Stimulated activated CD4-positive, alpha-beta T cell treated with anti-CD3 and anti-CD28 coated beads, Interleukin-2, amount 100 ng/mL, for 48 hours (primary cell): Measurements from ENCODE around the gene KIF1C.
"Not testable (repeated sequence)": the region's sequence is repeated elsewhere in the genome, so short reads cannot be mapped to it uniquely, and the experiment has no call there.

Experiments
- DNase-seq, 2 donors: peaks; one replicate each; pipeline ENCODE4 v3.0.0-alpha.2; 2020

The KIF1C gene

DNA sequence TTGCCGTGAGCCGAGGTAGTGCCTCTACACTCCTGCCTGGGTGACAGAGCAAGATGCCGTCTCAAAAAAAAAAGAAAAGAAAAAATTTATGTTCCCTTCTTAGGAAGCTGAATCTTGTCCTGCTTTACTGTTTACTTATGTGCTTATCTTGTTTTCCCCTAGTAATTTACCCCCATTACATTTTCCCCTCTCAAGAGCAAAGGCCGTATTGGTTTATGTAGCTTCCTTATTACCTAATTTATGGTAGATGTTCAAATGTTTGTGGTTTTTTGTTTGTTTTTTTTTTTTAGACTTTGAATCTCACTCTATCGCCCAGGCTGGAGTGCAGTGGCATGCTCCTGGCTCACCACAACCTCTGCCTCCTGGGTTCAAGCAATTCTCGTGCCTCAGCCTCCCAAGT, 47.7 kb downstream of the KIF1C start:
- no peak for DNase-seq

DNA sequence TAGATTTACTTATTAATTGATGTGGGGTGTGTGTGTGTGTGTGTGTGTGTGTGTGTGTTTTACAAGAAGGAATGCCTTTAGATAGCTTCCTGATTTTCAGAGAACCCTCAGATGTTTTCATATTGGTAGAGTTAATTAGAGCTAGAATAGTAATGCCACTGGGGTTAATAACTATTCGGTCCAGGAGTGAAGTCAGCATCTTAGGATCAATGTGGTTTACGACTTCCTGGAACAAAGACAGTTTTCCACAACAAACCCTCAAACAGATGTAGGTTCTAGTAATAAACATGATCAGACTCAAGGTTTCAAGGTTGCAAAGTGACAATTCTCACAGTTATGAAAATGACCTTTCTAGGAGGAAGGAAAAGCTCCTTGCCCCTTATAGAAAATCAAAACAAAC, 49.7 kb downstream of the KIF1C start:
- no peak for DNase-seq

DNA sequence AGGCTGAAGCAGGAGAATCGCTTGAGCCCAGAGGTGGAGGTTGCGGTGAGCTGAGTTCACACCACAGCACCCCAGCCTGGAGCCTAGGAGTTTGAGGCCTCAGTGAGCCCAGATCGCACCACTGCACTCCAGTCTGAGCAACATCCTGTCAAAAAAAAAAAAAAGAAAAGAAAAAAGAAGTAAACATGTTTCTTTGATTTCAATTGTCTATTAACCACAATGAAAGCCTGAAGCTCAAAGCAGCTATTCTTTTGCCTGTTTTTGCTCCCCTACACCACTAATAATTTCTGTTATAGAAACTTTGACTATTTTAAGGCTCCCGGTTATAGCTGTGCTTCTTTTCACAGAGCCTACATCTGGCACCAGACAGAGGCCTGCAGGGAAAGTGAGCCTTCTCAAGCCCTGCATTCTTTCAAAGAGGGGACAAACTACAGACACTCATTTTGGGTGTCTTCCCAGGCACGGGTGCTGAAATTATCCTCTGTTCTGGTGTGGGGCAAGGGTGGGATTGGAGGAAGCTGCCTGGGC, 51.6 kb downstream of the KIF1C start:
- DNase-seq = no peak

DNA sequence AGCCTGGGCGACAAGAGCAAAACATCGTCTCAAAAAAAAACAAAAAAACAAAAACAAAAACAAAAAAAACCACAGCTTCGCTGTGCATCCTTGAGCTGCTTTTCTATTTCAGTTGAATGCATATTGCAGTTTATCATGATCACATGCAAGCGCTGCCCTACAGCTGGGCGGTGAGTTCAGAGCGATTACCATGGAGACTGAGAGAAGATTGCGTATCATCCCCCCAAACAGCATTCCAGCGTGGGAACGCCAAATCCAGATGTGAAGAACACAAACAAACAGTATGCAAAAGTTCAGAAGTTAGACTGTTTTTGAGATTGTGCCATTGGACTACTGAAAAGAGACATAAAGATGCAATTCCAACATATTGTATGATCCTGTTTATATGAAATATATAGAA, 52.5 kb downstream of the KIF1C start:
- no peak for DNase-seq

DNA sequence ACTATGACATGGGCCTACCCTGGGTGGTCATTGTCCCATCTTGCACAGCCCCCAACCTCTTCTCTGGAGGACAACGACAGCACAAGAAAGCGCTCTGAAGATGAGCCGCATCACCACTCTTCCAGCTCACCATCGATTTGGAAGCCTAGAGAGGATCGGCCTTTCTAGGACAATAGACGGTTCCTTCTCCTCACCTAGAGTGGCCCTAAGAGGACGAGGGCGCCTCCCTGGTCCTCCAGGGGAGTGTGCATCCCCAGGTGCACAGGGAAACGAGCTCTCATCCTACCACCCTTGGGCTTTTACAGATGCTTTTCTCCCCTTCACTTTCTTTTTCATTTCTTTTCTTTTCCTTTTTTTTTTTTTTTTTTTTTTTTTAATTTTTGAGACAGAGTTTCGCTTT, 57.8 kb downstream of the KIF1C start:
- DNase-seq = no peak

DNA sequence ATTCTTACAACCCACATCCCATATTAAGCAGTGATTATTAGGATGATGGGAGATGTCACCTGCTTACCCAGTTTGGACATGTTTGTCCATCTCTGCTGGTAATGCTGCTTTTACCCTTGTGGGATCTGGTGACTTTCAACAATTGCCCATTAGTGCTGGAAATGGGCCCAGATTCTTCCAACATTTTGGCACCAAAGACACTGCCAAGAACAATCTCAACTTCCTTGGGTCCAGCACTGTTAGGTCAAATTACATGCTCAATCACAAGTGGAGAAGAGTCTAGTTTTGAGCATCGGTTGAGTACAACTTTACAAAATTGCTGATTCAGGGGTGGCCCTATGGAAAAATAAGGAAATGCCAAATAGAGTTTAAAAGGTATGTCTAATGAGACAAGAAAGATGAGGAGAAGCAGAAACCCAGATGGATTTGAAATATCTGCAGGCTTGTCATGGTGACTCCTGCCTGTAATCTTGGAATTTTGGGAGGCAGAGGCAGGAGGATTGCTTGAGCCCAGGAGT, 67.5 kb downstream of the KIF1C start:
- DNase-seq = no peak

DNA sequence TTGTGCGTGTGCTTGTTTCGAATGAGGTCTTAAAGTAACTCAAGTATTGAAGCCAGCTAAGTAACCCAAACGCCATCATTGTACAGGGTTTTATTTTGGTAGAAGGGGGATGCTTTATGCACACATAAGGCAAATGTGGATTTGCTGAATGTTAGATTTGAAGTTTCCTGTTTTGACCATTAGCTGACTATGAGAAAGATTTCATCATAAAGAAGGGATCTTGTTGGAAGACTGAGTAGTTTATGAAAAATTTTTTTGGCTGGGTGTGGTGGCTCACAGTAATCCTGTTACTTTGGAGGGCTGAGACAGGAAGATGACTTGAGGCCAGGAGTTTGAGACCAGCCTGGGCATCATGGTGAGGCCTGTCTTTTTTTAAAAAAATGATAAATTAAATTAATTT, 70.5 kb downstream of the KIF1C start:
- no peak for DNase-seq

DNA sequence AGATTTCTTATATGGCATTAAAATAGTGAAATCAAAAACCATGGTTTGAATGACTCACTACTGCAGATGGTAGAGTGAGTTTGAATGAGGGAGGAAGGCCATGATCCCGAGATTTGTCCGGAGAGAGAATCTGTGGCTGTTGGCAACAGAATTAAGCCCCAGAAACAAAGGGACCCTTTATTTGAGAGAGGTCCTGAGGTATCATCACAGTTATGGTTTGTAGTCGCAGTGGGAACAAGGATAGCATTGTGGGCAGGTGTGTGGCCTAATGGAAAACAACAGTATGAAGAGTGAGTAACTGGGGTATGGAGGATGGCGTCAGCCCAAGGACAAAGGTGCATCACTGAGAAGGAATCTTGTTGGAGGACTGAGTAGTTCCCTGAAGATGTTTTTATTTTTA, 72.0 kb downstream of the KIF1C start:
- no peak for DNase-seq

DNA sequence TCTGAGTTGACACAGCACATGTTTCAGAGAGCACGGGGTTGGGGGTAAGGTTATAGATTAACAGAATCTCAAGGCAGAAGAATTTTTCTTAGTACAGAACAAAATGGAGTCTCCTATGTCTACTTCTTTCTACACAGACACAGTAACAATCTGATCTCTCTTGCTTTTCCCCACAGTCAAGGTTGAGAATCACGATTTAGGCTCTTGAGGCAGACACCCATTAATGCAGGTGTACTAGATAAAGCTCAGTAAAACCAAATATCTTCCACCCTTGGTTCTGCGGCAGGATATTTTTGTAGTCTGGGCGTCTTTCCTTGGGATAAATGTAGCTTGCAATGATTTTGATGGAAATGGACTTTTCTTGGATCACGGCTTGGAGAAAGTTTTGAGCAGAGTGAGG, 77.7 kb downstream of the KIF1C start:
- not testable (repeated sequence) for DNase-seq

DNA sequence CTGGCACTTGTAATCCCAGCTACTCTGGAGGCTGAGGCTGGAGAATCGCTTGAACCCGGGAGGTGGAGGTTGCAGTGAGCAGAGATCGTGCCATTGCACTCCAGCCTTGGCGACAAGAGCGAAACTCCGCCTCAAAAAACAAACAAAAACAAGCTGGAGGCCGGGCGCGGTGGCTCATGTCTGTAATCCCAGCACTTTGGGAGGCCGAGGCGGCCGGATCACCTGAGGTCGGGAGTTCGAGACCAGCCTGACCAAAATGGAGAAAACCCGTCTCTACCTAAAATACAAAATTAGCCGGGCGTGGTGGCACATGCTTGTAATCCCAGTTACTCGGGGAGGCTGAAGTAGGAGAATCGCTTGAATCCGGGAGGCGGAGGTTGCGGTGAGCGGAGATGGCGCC, 79.5 kb downstream of the KIF1C start:
- DNase-seq = not testable (repeated sequence)

DNA sequence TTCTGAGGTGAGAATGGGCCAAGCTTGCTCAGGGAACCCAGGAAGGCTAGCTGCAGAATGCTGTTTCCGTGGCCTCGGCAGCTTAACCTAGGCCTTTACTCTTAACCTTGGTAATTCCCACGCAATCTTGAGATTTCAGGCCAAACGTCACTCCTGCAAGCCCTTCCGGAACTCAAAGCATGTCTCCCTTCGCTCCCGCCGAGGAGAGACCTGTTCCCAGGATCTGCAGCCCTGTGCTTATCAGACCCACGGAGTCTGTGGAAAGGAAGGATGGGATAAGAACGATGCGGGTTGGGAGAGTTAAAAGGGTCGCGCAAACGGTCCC, 80.0 kb downstream of the KIF1C start:
- DNase-seq = no peak
